ENCODE results near the gene SPNS3. TPM values are rescaled to one million over a fixed set of nuclear protein-coding genes. Genes with fewer than 3 reads are reported as not detected.

SPNS3 gene
- total RNA-seq, 1 experiment from 2014 or later = not detected

- DNase-seq (ENCODE audit: extremely low read depth, low read depth) = no peak
Measured at GRCh38 chr17:4485676-4486646, 52.2 kb downstream of the SPNS3 start.

- DNase-seq (ENCODE audit: extremely low read depth, low read depth) = no peak
Measured at GRCh38 chr17:4487296-4487695, 53.6 kb downstream of the SPNS3 start.

DNA sequence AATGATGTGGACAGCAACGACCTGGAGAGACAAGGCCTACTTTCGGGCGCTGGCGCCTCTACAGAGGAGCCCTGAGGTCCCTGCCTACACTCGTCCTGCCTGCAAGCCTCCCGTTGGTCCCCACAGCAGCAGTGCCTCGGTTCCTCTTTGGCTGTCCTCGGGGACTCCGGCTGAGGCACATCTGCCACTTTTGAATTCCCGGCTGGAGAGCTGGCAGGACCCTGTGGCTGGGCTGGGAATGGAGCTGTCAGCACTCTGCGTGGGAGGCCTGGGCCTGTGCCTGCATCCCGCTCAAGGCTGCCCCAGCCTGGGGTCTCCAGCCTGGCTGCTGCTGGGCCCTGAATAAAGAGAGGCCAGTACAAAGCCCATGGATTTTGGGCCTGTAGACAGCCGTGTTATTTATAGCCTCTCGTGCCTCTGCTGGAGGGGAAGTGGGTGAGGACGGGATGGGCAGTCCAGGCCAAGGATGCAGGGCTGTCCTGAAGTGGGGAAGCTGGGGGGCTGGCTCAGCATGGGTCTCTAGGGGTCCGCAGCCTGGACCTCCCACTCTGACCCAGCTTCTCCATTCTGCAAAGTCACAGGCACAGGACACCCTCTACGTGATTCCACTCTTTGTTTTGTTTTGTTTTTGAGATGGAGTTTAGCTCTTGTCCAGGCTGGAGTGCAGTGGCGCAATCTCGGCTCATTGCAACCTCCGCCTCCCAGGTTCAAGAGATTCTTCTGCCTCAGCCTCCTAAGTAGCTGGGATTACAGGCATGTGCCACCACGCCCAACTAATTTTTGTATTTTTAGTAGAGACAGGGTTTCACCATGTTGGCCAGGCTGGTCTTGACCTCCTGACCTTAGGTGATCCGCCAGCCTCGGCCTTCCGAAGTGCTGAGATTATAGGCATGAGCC is 54.3 kb downstream of the SPNS3 start:
- no peak for DNase-seq (ENCODE audit: extremely low read depth, low read depth)

GRCh38 chr17:4488989-4489595 is 55.4 kb downstream of the SPNS3 start:
- DNase-seq (ENCODE audit: extremely low read depth, low read depth) = no peak

GRCh38 chr17:4490109-4490591 is 56.4 kb downstream of the SPNS3 start:
- DNase-seq (ENCODE audit: extremely low read depth, low read depth) = no peak

DNA sequence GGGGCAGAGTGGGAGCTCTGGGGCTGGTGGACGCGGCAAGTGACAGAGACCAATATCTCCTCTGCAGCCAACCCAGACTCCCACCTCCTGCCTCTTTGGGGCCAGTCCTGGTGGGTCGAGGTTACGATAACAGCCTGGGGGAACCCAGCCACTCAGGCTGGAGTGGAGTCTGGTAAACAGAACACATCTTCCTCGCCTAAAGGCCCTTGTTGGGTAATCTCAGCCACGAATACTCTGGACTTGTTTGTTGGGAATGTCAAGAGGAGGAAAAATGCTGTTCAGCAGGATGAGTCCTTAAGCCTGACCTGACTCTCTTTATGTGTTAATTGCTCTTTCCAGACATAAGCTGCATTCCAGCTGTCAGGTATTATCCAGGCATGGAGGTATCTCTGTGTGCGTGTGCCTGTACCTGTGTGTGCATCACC is 56.9 kb downstream of the SPNS3 start:
- DNase-seq (ENCODE audit: extremely low read depth, low read depth) = no peak

DNA sequence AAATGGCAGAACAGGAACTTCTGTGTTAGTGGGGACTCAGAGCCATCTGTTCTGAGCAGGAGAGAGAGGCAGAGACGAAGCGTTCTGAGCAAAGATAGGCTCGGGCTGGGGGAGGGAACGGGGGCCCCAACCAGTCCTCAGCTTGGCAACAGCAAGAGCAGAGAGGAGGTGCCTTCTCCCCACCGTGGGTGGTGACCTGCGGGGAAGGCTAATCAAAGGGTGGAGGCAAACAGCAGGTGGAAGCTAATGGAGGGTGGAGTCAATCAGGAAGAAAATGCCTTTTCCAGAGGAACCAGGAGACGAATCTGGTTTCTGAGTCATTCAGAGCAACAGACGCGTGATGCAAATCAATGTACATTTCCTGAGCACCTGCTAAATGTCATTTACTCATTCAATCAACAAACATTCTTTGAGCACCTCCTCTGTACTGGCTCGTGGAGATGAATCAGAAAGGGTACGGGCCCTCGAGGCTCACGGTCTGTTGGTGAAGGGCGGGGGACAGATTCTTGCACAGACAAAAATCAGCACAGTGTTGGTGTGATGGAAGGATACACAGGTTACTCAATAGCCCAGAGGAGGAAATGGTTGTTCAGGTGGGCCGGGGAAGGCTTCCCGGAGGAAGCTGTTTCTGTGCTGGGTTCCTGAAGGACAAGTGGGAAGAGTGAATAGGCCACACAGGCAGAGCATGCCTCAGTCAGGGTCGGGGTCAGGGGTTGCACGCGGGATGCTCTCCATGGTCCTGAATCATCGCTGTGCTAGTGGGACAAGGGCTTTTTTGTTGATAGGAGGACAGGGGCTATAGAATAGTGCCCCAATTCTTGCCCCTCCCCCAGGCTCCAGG is 59.2 kb downstream of the SPNS3 start:
- DNase-seq (ENCODE audit: extremely low read depth, low read depth) = peak; percentile 50

DNA sequence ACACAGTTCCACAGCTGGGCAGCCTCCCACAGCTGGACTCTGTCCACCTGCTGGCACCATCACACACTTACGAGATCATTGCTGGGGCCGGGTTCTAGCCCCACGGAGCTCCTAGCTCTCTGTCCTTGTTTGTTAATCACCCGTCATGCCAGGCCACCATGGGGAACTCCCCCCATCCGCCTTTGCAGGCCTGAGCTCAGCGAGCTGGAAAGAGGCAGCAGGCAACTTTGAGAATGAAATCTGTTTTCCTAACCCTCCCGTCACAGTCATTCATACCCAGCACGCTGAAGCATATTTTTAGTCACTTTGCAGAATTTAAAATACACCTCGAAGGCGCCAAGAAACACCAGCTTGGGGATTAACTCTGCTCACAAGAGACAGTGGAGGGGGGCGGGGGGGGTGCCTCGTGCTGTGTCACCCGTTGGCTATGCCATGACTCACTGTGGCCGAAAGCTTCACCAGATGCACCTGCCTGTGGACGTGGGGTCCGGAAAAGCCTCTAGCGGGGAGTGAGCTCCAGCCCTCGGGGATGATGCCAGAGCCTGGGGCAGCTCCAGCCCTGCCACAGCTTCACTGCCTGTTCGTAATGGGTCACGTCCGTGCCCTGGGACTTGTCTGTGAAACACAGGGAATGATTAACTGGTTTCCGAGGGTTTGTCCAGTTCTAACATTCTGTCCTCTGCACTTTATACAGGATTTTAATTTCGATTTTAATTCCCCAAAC is 63.5 kb downstream of the SPNS3 start:
- DNase-seq (ENCODE audit: extremely low read depth, low read depth) = no peak

DNA sequence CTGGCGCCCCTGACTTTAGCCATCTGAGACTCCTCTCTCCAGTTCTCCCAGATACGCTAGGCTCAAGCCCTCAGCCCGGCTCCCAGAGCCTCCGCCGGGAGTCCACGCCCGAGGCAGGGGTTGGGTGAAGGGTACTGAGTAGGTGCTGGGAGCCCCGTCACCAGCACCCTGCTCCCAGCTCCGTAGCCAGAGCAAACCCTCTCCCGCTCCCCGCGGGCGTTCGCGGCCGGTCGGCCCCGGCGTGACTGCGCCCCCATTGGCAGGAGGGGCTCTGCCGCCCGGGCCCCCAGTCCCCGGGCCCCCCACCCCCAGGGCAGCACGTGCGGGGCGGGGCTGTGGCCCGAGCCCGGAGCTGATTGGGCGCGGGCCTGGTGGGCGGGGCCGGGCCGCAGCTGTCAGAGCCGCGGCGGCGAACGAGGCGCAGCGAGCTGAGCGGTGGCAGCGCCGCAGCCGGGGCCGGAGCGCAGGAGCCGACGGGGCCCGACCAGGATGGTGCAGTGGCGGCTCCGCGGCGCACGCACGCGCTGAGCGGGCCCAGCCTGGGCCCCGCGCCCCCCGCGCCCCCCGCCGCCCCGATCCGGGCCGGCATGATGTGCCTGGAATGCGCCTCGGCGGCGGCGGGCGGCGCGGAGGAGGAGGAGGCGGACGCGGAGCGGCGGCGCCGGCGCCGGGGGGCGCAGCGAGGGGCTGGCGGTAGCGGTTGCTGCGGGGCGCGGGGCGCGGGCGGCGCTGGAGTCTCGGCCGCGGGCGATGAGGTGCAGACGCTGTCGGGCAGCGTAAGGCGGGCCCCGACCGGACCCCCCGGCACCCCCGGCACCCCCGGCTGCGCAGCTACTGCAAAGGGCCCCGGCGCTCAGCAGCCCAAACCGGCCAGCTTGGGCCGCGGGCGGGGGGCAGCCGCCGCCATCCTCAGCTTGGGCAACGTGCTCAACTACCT is 65.0 kb downstream of the SPNS3 start, which contains the start of gene SPNS2:
Gene SPNS2 (plus strand): TSS at position 421 of the 937 bp plus-strand sequence. CDS start 167 bp downstream, at position 588.
- peak; percentile 45 for DNase-seq (ENCODE audit: extremely low read depth, low read depth)

- DNase-seq (ENCODE audit: extremely low read depth, low read depth) = no peak
Measured at GRCh38 chr17:4499431-4500190, 65.9 kb downstream of the SPNS3 start.

- DNase-seq (ENCODE audit: extremely low read depth, low read depth) = no peak
Measured at GRCh38 chr17:4500191-4500571, 66.4 kb downstream of the SPNS3 start.

DNA sequence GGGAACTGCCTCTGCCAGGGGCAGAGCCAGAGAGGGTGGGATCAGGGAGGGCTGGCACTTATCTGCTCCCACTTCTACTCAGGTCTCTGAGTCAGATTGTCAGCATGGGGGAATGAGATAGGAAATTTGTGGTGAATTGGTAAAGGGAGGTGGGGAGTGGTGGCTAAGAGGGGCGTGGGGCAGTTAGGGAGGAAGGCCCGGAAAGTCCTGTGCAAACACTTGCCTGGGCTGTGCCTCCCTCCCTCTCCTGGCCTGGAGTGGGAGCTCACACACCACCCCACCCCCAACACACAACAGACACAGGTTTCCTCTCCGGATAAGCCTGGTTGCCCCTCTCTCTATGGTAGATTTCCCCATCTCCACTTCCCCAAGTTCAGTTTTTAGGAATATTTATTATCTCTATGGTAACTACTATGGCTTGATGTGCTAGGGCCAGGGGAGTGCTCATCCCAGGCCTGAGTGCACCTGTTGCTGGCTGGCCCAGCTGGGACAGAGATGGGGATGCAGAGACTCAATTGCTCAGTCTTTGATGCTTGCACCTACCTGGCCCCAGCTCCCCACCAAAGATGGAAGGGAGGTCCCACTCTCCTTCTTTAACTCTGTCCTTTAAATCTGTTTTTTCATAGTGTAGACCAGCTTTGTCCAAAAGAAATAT is 67.7 kb downstream of the SPNS3 start:
- no peak for DNase-seq (ENCODE audit: extremely low read depth, low read depth)

GRCh38 chr17:4502466-4503154 is 68.9 kb downstream of the SPNS3 start:
- DNase-seq (ENCODE audit: extremely low read depth, low read depth) = no peak

DNA sequence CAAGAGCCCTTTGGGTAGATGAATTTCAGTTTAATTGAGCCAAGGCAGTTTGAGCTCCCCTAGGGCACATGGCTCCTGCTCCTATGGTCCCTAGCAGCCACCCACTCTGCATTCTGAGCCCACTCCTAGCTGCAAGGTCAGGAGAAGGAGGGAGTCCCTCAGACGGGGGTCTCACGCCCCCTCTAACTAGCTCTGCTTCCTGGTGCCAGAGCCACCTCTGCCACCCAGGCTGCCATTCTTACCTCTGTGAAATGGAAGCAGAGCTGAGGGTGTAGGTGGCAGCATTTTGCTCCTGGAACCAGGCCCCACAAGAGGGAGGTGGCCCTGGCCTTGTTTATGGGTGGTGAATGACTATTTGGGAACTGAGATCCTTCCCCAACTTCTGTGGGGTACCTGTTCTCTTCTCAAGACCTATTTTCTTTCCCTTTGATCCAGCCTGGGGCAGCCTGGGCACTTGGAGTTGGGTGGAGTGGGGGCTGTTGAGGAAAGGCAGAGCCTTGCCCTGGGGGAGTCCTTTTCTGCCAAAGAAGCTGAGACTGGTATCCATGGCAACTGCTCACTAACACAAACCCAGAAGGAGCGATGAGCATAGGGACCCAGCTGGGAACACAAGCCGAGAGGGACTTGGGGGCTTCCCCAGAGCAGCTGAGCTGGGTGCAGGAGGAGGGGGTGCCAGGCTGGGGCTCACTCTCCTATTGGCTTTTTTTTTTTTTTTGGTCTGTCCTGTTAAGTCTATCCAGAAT is 69.7 kb downstream of the SPNS3 start:
- no peak for DNase-seq (ENCODE audit: extremely low read depth, low read depth)

DNA sequence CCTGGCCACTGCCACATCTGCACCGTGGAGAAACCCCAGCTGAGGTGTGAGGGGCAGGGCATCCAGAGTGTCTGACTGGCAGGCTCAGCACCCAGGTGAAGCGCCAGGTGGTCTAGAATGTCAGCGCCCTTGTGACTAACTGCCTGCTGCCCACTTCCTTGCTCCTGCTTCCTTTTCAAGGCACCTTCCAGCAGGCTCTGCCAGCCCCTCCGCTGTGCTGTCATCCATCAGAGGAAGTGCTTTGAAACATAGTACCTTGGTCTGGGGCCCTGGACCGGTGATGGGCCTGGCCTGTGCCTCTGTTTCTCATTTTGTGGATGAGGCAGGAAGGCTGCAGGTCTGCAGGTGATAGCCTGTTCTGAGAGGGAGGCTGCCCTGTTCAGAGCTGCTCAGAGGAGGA is 70.4 kb downstream of the SPNS3 start:
- no peak for DNase-seq (ENCODE audit: extremely low read depth, low read depth)

Measured in NCI-H460 (cell line).